Brain microvascular endothelial cell (primary cell): Measurements from ENCODE around the gene RAB41.
A peak's percentile ranks its signal among the peaks of the same experiment; 100 is the strongest.

Source experiments
- DNase-seq: peaks from one replicate; pipeline ENCODE4 v3.0.0-alpha.2; 2020
- H3K27ac ChIP-seq: fragments of 250-450 bp; sonication (Bioruptor Pico); 2 replicates; pipeline ENCODE4 v1.5.1; 2020; ENCODE audit warnings: mild to moderate bottlenecking, moderate library complexity
- H3K27me3 ChIP-seq: fragments of 250-450 bp; sonication (Bioruptor Pico); replicated peaks from 2 replicates; pipeline ENCODE4 v1.5.1; 2020; ENCODE audit warnings: mild to moderate bottlenecking
- H3K36me3 ChIP-seq: fragments of 250-450 bp; sonication (Bioruptor Pico); replicated peaks from 2 replicates; pipeline ENCODE4 v1.5.1; 2020; ENCODE audit warnings: mild to moderate bottlenecking
- H3K4me3 ChIP-seq: 2 replicates; pipeline ENCODE4 v1.5.1; 2011; ENCODE audit warnings: low read depth, mild to moderate bottlenecking, control low read depth, low read length, moderate library complexity
- in situ Hi-C: cut with HindIII; loops from 2 replicates; pipeline ENCODE4 v1.10.0; 2017; ENCODE audit warnings: low sequenced_read_pairs, low pct_ligation_motif_present
- TF ChIP-seq, protein P1 (sequence below): IDR thresholded peaks from 2 replicates; pipeline ENCODE4 v1.5.1; 2011; ENCODE audit warnings: low read depth, mild to moderate bottlenecking, moderate library complexity, low read length, control low read depth, inconsistent platforms; ENCODE audit errors: missing control alignments

RAB41 gene

GRCh38 chrX:70331161-70331560 lies 49.2 kb downstream of the RAB41 start:
- H3K36me3 ChIP-seq, result no peaks in the 10 kb centered on the region
- in situ Hi-C loops, result no loop called here
- no peak overlapping the region for H3K4me3 ChIP-seq
- DNase-seq, result no peak
- no peak overlapping the region for H3K27ac ChIP-seq
- TF ChIP-seq, protein P1, sequence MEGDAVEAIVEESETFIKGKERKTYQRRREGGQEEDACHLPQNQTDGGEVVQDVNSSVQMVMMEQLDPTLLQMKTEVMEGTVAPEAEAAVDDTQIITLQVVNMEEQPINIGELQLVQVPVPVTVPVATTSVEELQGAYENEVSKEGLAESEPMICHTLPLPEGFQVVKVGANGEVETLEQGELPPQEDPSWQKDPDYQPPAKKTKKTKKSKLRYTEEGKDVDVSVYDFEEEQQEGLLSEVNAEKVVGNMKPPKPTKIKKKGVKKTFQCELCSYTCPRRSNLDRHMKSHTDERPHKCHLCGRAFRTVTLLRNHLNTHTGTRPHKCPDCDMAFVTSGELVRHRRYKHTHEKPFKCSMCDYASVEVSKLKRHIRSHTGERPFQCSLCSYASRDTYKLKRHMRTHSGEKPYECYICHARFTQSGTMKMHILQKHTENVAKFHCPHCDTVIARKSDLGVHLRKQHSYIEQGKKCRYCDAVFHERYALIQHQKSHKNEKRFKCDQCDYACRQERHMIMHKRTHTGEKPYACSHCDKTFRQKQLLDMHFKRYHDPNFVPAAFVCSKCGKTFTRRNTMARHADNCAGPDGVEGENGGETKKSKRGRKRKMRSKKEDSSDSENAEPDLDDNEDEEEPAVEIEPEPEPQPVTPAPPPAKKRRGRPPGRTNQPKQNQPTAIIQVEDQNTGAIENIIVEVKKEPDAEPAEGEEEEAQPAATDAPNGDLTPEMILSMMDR, result no peak
- no peaks in the 10 kb centered on the region for H3K27me3 ChIP-seq

GRCh38 chrX:70332600-70332999 lies 50.6 kb downstream of the RAB41 start:
- in situ Hi-C loops, result no loop called here
- Histone ChIP-seq H3K27me3 (no peaks in the 10 kb centered on the region), H3K27ac (no peak overlapping the region), H3K36me3 (no peaks in the 10 kb centered on the region), H3K4me3 (no peak overlapping the region)
- TF ChIP-seq, protein P1, result peak; percentile 44
- no peak for DNase-seq
